Glutamatergic neuron (in vitro differentiated cells): ENCODE measurements around the gene IL10RB. TPM values are rescaled to one million over a fixed set of nuclear protein-coding genes. Genes with fewer than 3 reads are reported as not detected.

ENCODE experiments used
- DNase-seq: peaks from one replicate; pipeline ENCODE4 v3.0.0; 2022
- H3K27ac Mint-ChIP-seq: one replicate; pipeline ENCODE4 v1.8.0; 2020; ENCODE audit warnings: mild to moderate bottlenecking, mixed read lengths, inconsistent platforms; ENCODE audit not compliant: unreplicated experiment
- H3K27me3 Mint-ChIP-seq: one replicate; pipeline ENCODE4 v1.8.0; 2020; ENCODE audit warnings: mild to moderate bottlenecking, moderate library complexity, mixed read lengths, inconsistent platforms; ENCODE audit not compliant: unreplicated experiment
- H3K36me3 Mint-ChIP-seq: one replicate; pipeline ENCODE4 v1.8.0; 2020; ENCODE audit warnings: mild to moderate bottlenecking, mixed read lengths, inconsistent platforms; ENCODE audit not compliant: unreplicated experiment
- H3K4me1 Mint-ChIP-seq: one replicate; pipeline ENCODE4 v1.8.0; 2020; ENCODE audit warnings: mild to moderate bottlenecking, low read depth, mixed read lengths, inconsistent platforms; ENCODE audit not compliant: unreplicated experiment
- H3K4me3 Mint-ChIP-seq: one replicate; pipeline ENCODE4 v1.8.0; 2020; ENCODE audit warnings: mild to moderate bottlenecking, mixed read lengths, inconsistent platforms; ENCODE audit not compliant: unreplicated experiment
- H3K9me3 Mint-ChIP-seq: one replicate; pipeline ENCODE4 v1.8.0; 2020; ENCODE audit warnings: mild to moderate bottlenecking, moderate library complexity, mixed read lengths, inconsistent platforms; ENCODE audit not compliant: unreplicated experiment
- total RNA-seq: library from RNA; stranded (reverse); fragmentation: NEBNext Ultra II Directional; extraction: Animal tissue kit (Norgen Biotek cat#: 25700); gene quantifications from one replicate; pipeline ENCODE4 v1.2.1, GENCODE V29; 2021; ENCODE audit not compliant: unreplicated experiment
- TF ChIP-seq, protein P1 (sequence below): fragments of 200-600 bp; sonication (generic); IDR thresholded peaks from one replicate; pipeline ENCODE4 v1.5.0; 2021; ENCODE audit not compliant: partially characterized antibody, unreplicated experiment

Gene IL10RB
- total RNA-seq, 1 donor from 2014 or later: 4.7 TPM

DNA sequence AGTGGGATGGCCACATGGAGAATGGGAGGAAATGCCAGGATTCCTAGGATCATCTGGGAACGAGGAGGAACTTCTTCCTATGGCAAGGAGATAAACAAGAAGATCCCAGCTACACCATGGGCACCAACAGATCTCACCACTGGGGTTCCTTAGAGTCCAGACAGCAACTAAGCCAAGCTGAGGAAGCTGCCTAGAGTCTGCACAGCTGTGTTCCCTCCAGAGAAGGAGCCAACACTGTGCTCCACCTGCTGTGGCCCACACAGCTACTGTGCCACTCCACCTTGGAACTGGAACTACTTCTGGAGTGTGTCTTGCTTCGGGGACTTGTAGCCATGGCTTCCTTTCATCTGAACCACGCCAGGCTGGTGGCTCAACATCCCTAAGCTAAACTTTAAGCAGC, 64.6 kb downstream of the IL10RB start:
- TF ChIP-seq, protein P1, sequence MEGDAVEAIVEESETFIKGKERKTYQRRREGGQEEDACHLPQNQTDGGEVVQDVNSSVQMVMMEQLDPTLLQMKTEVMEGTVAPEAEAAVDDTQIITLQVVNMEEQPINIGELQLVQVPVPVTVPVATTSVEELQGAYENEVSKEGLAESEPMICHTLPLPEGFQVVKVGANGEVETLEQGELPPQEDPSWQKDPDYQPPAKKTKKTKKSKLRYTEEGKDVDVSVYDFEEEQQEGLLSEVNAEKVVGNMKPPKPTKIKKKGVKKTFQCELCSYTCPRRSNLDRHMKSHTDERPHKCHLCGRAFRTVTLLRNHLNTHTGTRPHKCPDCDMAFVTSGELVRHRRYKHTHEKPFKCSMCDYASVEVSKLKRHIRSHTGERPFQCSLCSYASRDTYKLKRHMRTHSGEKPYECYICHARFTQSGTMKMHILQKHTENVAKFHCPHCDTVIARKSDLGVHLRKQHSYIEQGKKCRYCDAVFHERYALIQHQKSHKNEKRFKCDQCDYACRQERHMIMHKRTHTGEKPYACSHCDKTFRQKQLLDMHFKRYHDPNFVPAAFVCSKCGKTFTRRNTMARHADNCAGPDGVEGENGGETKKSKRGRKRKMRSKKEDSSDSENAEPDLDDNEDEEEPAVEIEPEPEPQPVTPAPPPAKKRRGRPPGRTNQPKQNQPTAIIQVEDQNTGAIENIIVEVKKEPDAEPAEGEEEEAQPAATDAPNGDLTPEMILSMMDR: no peak
- no peaks in the 10 kb centered on the region for H3K27me3 Mint-ChIP-seq
- peaks cover 6% of the 10 kb centered on the region for H3K4me1 Mint-ChIP-seq
- H3K27ac Mint-ChIP-seq: no peak overlapping the region
- H3K36me3 Mint-ChIP-seq: peaks cover 29% of the 10 kb centered on the region
- no peak for DNase-seq
- no peak overlapping the region for H3K4me3 Mint-ChIP-seq
- H3K9me3 Mint-ChIP-seq: peaks cover 6% of the 10 kb centered on the region

DNA sequence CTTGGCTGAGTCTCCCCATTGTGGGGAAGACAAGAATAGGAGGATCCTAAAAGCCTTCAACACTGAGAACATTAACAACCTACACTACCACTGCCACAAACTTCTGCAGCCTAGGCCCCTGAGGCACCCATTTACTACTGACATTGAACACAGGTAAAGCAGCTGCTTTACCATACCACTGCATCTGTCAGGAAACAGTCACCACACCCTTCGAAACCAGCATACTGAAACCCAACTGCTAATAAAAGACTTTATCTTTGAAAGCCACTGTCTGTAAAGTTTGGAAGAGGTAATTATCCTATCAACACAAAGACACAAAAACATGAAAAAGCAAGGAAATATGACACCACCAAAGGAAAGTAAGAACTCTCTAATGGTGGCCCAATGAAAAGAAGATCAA, 66.0 kb downstream of the IL10RB start:
- Mint-ChIP-seq H3K9me3 (peaks cover 6% of the 10 kb centered on the region), H3K4me3 (no peak overlapping the region), H3K27ac (no peak overlapping the region), H3K4me1 (peaks cover 1% of the 10 kb centered on the region), H3K27me3 (no peaks in the 10 kb centered on the region), H3K36me3 (peaks cover 29% of the 10 kb centered on the region)
- TF ChIP-seq, protein P1: no peak
- DNase-seq: no peak

DNA sequence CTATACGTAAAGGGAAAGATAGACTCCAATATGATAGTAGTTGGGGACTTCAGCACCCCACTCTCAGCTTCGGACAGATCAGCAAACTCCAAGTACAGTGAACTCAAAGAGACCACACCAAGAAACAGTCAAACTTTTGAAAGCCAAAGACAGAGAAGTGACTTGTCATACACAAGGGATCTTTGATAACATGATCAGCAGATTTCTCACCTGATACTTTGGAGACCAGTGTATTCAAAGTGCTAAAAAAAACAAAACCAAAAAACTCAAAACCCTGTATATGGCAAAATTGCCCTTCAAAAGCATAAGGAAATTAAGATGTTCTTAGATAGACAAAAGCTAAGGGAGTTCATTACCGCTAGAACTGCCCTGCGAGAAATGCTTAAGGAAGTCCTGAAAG, 68.0 kb downstream of the IL10RB start:
- Mint-ChIP-seq H3K36me3 (peaks cover 29% of the 10 kb centered on the region), H3K27me3 (no peaks in the 10 kb centered on the region), H3K4me3 (no peak overlapping the region), H3K4me1 (no peaks in the 10 kb centered on the region), H3K27ac (no peak overlapping the region), H3K9me3 (peaks cover 6% of the 10 kb centered on the region)
- DNase-seq: no peak
- TF ChIP-seq, protein P1: no peak

DNA sequence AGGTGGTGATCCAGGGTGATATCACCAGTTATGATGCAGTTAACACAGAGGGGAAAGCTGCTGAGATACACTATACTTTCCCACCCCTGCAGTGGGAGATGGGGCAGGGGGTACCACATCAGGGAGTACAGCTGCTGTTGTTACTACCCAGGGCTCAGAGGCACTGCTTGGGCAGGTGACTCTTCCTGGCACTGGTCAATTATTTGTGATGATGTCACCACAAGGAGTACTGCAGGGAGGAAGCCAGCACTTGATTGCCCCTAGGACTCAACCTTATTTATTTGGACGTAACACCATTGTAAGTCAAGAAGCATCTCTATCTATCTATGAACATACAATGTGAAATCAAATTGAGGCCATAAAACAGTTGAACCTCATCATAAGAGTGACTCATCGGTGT, 68.7 kb downstream of the IL10RB start:
- no peak for DNase-seq
- no peak overlapping the region for H3K27ac Mint-ChIP-seq
- H3K36me3 Mint-ChIP-seq: peaks cover 29% of the 10 kb centered on the region
- no peaks in the 10 kb centered on the region for H3K4me1 Mint-ChIP-seq
- no peak overlapping the region for H3K4me3 Mint-ChIP-seq
- no peaks in the 10 kb centered on the region for H3K27me3 Mint-ChIP-seq
- TF ChIP-seq, protein P1: no peak
- peaks cover 6% of the 10 kb centered on the region for H3K9me3 Mint-ChIP-seq

DNA sequence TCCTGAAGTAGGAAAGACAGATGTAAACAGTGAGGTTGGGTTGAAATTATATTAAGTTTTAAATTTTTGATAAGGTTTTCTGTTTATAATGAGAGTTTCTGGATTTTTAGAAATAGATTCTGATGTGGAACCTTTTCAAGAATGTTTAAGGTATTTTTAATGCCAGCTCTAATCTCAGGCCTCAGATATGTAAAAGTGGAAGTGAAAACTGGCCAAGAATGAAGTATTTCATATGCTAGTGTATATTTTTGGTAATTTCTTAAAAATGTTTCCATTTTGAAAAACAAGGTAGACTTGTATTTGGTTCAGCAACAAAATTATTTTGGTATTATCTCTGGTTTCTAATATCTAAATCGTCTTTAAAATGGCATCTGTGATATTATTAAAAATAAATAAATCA, 73.0 kb downstream of the IL10RB start:
- Mint-ChIP-seq H3K4me1 (no peaks in the 10 kb centered on the region), H3K27me3 (no peaks in the 10 kb centered on the region), H3K9me3 (no peaks in the 10 kb centered on the region), H3K36me3 (peaks cover 7% of the 10 kb centered on the region), H3K4me3 (no peak overlapping the region), H3K27ac (no peak overlapping the region)
- TF ChIP-seq, protein P1: no peak
- DNase-seq: no peak
